Measurements from ENCODE around the gene THBS2.
A peak's percentile ranks its signal among the peaks of the same experiment; 100 is the strongest.
"Not testable (repeated sequence)": the region's sequence is repeated elsewhere in the genome, so short reads cannot be mapped to it uniquely, and the experiment has no call there.

THBS2 gene

GRCh38 chr6:169205176-169206160, 48.2 kb downstream of the THBS2 start:
- DNase-seq: peak; percentile 56

DNA sequence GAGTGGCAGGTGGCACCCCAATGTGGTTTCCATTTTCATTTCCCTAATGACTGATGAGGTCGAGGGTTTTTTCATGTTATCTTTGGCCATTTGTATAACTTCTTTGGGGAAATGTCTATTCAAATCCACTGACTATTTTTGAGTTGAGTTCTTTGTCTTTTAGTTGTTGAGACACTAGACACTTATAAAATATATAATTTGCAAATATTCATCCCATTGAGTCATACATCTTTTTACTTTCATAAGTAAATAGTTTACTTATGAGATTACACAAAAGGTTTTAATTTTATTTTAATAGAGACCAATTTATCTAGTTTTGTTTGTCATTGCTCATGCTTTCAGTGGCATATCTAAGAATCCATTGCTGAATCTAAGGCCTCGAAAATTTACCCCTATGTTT, 49.5 kb downstream of the THBS2 start:
- no peak for DNase-seq

- DNase-seq: no peak
Observed at GRCh38 chr6:169201985-169202384, 51.7 kb downstream of the THBS2 start.

- no peak for DNase-seq
Observed at GRCh38 chr6:169200893-169201514, 52.6 kb downstream of the THBS2 start.

DNA sequence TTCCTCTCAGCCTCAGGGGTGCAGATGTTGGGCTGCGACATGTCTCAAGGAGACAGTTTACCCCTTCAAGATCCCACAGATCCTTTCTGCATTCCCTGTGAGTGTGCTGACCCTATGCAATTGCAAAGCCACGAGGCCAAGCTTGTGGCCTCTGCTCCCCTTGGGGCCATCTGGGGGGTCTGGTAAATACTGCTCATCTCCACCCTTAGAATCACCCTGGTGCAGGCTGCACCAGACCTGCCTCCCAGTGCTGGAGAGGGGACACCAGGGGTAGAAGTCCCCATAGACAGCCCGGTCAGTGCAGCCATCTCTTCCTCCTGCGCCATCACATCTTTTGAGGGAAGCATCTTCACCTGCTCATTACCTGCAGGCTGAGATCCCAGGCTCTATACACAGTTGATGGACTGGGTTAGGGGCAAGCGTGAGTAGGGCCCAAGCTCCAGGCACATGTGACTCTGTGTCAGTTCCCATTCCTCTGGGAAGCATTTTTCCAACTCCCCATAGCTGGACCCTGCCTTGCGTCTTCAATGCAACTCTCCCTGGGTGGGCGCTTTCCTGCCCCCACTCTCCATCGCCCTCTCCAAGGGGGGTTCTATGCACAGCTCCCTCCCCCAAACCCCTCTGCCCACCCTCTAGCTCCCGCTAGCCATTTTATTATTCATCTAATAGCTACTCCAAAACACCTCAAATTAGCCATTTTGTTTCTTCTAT, 53.9 kb downstream of the THBS2 start:
- DNase-seq: no peak

- DNase-seq: no peak
Observed at GRCh38 chr6:169198885-169199284, 54.8 kb downstream of the THBS2 start.

DNA sequence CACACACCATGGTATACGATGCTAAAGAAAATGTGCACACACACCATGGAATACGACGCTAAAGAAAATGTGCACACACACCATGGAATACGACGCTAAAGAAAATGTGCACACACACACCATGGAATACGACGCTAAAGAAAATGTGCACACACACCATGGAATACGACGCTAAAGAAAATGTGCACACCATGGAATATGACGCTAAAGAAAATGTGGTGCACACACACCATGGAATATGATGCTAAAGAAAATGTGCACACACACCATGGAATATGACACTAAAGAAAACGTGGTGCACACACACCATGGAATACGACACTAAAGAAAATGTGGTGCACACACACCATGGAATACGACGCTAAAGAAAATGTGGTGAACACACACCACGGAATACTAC, 55.7 kb downstream of the THBS2 start:
- not testable (repeated sequence) for DNase-seq

- DNase-seq: not testable (repeated sequence)
Observed at GRCh38 chr6:169196279-169196678, 57.4 kb downstream of the THBS2 start.

DNA sequence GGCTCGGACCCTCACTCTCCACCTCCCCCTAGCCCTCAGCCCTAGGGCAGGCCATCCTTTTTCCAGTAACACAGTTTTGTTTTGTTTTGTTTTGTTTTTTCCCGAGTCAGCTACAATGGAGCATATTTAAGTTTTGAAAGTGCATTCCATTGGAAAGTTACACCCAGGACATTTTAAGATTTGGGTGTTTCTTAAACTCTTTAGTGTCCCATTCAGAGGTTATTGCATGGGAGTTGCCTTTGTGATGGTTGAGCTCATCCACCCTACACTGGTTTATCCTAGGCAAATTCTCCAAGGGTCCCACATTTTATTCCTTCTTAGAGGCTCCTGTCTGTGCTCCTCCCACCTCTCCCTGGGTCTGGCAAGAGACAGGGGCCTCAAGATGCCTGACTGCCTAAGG, 58.9 kb downstream of the THBS2 start:
- DNase-seq: peak; percentile 27

DNA sequence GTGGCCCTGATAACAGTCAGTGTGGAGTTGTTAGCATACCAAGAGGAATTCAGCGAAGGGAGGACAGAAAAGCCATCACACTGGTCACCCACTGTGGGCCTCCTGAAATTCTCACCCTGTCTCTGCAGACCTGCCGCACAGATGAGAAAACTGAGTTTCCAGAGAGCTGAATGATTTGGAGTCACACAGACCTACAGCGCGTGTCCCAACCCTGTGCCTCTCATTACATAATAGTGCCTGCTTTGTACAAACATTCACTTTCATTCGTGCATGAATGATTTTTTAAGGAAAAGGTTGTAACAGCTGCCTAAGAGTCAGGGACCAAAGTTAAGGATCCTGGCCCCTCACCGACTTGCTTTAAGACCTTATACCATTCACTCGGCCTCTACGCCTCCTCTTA, 62.7 kb downstream of the THBS2 start:
- DNase-seq: no peak

GRCh38 chr6:169190144-169190584, 63.5 kb downstream of the THBS2 start:
- peak; percentile 97 for DNase-seq

DNA sequence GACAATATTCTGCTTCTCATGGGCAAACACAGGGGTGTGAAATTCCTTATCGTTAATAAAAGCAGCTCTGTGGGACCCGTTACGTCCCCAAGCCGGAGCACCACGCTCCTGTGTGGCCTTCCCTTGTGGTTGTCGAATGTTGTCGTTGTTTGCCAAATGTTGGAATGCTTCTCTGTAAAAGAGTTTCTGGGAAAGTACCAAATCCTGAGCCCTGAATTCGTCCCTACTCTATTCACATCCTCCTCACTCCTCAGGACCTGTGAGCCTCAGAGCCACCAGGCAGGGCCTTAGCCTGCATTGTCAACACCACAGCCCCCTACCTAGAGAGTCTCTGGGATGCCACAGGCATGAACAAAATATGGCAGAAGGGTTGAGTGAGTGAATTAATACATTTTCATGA, 64.0 kb downstream of the THBS2 start:
- DNase-seq: no peak

DNA sequence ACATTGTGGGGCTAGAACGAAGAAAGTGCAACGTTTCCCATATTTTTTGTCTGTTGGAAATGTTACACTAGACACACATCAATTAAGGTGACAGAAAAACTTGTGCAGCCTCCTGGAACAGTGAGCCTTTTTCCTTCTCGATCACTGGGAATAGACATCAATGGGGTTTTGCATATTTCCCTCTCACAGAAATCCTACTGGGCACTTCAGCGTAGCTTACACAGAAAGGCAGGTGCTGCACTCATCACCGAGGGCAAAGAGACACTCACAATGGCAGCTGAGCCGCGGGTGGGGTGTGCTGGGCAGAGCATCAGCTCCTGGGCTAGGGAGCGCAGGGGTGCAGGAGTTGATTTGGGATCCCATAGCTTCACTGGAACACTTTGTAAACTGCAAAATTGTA, 64.5 kb downstream of the THBS2 start:
- no peak for DNase-seq

- DNase-seq: peak; percentile 84
Observed at GRCh38 chr6:169188475-169188874, 65.2 kb downstream of the THBS2 start.

DNA sequence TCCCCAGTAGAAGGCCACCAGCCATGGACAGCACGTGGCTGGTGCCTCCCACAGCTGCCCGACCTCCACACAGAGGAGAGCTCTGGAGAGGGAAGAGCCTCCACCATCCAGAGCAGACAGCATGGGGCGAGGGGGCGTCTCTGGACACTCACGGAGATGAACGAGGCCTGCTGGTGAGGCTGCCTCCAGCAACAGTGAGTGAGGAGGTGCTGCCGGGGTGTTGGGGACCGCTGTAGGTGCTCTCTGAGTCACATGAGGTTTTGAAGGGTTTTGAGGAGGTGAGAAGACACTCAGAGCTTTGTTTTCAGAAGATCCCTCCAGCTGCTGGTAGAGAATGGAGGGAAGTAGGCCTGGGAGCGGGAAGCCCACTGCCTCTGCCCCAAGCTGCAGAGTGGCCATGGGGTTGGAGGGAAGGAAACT, 65.6 kb downstream of the THBS2 start:
- no peak for DNase-seq

DNA sequence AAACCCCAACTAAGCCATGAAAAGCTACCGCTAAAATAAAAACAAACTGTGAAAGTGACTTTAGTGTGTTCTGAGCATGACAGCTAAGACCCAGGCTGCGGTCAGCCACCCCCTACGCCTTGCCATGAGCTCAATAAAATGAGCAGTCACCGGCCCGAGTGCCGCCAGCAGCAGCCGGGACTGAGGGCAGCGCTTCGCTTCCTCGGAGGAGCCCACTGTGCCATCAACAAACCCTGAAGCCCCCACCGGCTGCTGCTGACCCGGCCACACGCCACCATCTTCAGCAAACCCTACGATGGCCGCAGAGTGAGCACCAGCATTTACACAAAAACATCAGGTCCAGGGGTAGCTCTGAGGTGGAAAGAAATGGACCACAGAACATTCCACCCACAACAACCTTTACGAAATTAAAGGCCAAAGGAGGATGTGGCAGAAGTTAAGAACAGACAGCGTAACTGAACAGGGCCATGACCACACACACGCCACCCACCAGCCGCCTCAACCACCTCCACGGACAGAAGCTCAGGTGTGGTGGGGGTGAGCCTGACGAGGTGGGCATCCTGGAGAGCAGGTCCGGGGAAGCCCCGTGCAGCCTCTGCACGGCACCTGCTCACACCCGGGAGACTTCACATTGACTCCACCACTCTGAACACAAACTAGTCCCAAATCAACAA, 67.0 kb downstream of the THBS2 start:
- DNase-seq: no peak

DNA sequence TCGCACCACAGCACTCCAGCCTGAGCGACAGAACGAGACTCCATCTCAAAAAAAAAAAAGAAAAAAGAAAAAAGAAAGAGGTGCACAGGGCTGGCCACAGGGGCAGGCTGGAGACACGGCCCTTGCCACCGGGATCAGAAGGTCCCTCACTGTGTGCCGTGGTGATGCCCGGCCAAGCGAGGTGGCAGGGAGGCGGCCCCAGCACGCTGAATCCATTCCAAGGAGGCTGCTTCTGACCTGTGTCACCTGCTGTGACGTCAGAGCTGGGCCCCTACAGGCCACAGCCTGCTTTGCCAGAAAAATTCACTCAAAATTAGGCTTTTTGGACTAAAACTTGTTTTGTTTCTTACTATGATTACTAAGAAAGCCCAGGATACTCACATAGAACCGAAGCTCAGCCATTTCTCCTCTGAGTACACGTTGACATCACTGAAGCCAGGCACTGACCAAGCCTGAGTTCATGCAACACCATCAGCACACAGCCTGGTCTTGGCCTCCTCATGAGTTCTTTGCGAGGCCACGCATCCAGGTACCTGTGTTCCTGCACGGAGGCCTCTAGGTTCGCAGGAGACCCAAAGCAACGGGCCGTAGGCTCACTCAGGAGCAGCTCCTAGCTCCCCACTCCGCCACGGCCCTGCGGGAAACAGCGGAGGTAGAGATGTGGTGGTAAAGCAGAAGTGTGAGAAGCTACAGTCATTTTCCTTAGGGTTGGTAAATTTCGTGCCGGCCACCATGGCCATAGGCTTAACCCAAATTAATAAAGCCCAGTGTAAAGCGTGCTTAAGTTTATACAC, 67.8 kb downstream of the THBS2 start:
- no peak for DNase-seq

DNA sequence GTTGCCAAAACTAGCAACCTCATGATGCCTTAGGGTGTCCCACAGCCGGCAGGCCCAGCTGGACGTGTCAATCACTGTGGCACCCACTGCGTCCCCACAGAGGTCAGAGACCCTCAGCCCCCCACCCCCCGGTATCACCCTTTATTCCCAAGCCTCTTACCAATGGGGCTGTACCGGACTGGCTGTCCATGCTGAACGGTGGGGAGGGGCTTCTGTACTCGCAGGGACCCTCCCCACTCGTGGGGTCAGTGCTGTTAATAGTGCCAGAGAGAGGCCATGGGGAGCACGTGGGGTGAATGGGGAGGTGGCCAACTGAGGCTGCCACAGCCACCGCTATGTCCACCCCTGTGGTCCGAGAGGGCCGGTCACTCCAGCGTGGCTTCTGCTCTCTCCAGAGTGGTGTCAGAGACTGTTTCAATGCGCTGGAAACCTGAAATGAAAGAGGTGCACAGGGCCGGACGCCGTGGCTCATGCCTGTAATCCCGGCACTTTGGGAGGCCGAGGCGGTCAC, 68.6 kb downstream of the THBS2 start:
- no peak for DNase-seq

- no peak for DNase-seq
Observed at GRCh38 chr6:169184419-169184818, 69.2 kb downstream of the THBS2 start.

- no peak for DNase-seq
Observed at GRCh38 chr6:169183233-169183632, 70.4 kb downstream of the THBS2 start.

DNA sequence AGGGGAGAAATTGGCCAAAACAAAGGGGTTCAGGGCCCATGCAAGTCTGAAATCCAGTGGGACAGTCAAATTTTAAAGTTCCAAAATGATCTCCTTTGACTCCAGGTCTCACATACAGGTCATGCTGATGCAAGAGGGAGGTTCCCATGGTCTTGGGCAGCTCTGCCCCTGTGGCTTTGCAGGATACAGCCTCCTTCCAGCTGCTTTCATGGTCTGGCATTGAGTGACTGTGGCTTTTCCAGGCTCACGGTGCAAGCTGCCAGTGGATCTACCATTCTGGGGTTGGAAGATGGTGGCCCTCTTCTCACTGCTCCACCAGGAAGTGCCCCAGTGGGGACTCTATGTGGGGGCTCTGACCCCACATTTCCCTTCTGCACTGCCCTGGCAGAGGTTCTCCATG, 73.8 kb downstream of the THBS2 start:
- not testable (repeated sequence) for DNase-seq
